ENCODE data around the gene AGO4.

DNA sequence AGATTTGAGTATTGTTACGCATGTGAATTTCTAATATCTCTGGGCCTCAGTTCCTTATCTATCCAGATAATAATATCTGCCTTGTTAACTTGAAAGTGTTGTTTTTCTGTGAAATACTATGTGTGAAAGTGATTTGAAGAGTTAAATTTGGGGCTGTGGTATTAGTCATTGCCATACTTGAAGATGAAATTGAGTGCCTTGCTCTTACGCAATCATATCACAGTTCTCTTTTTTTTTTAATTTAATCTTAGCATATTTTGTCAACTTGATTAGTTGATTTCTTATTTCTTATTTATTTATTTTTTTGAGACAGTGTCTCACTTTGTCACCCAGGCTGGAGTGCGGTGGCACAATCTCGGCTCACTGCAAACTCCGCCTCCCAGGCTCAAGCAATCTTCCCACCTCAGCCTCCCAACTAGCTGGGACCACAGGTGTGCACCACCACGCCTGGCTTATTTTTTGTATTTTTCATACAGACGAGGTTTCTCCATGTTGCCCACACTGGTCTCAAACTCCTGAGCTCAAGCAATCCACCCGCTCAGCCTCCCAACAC is 31.0 kb downstream of the AGO4 start:
- TF ChIP-seq, protein P1, sequence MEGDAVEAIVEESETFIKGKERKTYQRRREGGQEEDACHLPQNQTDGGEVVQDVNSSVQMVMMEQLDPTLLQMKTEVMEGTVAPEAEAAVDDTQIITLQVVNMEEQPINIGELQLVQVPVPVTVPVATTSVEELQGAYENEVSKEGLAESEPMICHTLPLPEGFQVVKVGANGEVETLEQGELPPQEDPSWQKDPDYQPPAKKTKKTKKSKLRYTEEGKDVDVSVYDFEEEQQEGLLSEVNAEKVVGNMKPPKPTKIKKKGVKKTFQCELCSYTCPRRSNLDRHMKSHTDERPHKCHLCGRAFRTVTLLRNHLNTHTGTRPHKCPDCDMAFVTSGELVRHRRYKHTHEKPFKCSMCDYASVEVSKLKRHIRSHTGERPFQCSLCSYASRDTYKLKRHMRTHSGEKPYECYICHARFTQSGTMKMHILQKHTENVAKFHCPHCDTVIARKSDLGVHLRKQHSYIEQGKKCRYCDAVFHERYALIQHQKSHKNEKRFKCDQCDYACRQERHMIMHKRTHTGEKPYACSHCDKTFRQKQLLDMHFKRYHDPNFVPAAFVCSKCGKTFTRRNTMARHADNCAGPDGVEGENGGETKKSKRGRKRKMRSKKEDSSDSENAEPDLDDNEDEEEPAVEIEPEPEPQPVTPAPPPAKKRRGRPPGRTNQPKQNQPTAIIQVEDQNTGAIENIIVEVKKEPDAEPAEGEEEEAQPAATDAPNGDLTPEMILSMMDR (IDR thresholded peaks at IDR 0.05; ENCODE audit: low read depth, low read length): no peak
- no peak for TF ChIP-seq EZH2phosphoT487 (IDR thresholded peaks at IDR 0.05; ENCODE audit: low read depth)

Measured in OCI-LY3 (cell line).